HG03565 (cell line): Measurements from ENCODE around the gene ATP4A.

Source experiments
- ATAC-seq: cut with Tn5 transposase; IDR thresholded peaks from one replicate; pipeline ENCODE4 v1.9.1; 2021; ENCODE audit warnings: mild to moderate bottlenecking, moderate library complexity; ENCODE audit not compliant: unreplicated experiment

ATP4A gene

GRCh38 chr19:35528218-35529038 is 35.0 kb downstream of the ATP4A start, which contains the start of gene SBSN:
Gene SBSN (minus strand): TSS chr19:35528311. CDS start chr19:35528281, 30 bp downstream.
- ATAC-seq, result no peak

- no peak for ATAC-seq
These were observed 37.6 kb downstream of the ATP4A start for GRCh38 chr19:35525873-35526272.

- ATAC-seq, result no peak
These were observed 39.1 kb downstream of the ATP4A start for GRCh38 chr19:35524181-35524837.

- no peak for ATAC-seq
These were observed 40.6 kb downstream of the ATP4A start for GRCh38 chr19:35522745-35523327.

GRCh38 chr19:35521124-35521743 is 42.2 kb downstream of the ATP4A start:
- no peak for ATAC-seq

- no peak for ATAC-seq
These were observed 44.2 kb downstream of the ATP4A start for GRCh38 chr19:35519291-35519690.

- no peak for ATAC-seq
These were observed 45.1 kb downstream of the ATP4A start for GRCh38 chr19:35518313-35518712.

GRCh38 chr19:35517342-35517741 is 46.1 kb downstream of the ATP4A start:
- no peak for ATAC-seq

- no peak for ATAC-seq
These were observed 47.1 kb downstream of the ATP4A start for GRCh38 chr19:35516310-35516709.

- ATAC-seq, result no peak
These were observed 49.1 kb downstream of the ATP4A start for GRCh38 chr19:35514282-35514809.

- no peak for ATAC-seq
These were observed 49.7 kb downstream of the ATP4A start, which contains the start of gene DMKN for GRCh38 chr19:35513628-35514281. Gene DMKN (minus strand): TSS chr19:35513649. CDS start chr19:35513475, 174 bp downstream.

- ATAC-seq, result no peak
These were observed 50.4 kb downstream of the ATP4A start for GRCh38 chr19:35512831-35513627.

- ATAC-seq, result no peak
These were observed 52.1 kb downstream of the ATP4A start for GRCh38 chr19:35511337-35511736.

- no peak for ATAC-seq
These were observed 52.9 kb downstream of the ATP4A start for GRCh38 chr19:35510626-35510964.

GRCh38 chr19:35509861-35510625 is 53.4 kb downstream of the ATP4A start:
- peak; percentile 64 for ATAC-seq

- no peak for ATAC-seq
These were observed 54.3 kb downstream of the ATP4A start for GRCh38 chr19:35509018-35509652.

GRCh38 chr19:35508129-35508528 is 55.3 kb downstream of the ATP4A start:
- no peak for ATAC-seq

- no peak for ATAC-seq
These were observed 55.9 kb downstream of the ATP4A start for GRCh38 chr19:35507561-35507960.

GRCh38 chr19:35506011-35506410 is 57.4 kb downstream of the ATP4A start:
- ATAC-seq, result no peak
